GM23248 (cell line): ENCODE results near the gene GTF3C2. TPM values are rescaled to one million over a fixed set of nuclear protein-coding genes. Genes with fewer than 3 reads are reported as not detected.

Source experiments
- DNase-seq: peaks from one replicate; pipeline ENCODE4 v3.0.0-alpha.2; 2015
- H2AFZ ChIP-seq: fragments of 200-600 bp; sonication (generic); 2 replicates; pipeline ENCODE4 v1.6.1; 2016; ENCODE audit warnings: antibody characterized with exemption
- H3F3A ChIP-seq: fragments of 200-600 bp; sonication (generic); 2 replicates; pipeline ENCODE4 v1.6.1; 2016; ENCODE audit warnings: mild to moderate bottlenecking, antibody characterized with exemption, mixed run types; ENCODE audit not compliant: insufficient read depth
- H3K27ac ChIP-seq: fragments of 200-600 bp; sonication (generic); 2 replicates; pipeline ENCODE4 v1.5.1; 2016; ENCODE audit warnings: mild to moderate bottlenecking
- H3K27me3 ChIP-seq: fragments of 200-600 bp; sonication (generic); replicated peaks from 2 replicates; pipeline ENCODE4 v1.6.1; 2016; ENCODE audit warnings: mild to moderate bottlenecking; ENCODE audit not compliant: insufficient read depth
- H3K36me3 ChIP-seq: fragments of 200-600 bp; sonication (generic); 2 replicates; pipeline ENCODE4 v1.6.1; 2016; ENCODE audit warnings: low read depth, mild to moderate bottlenecking
- H3K4me1 ChIP-seq: fragments of 200-600 bp; sonication (generic); 2 replicates; pipeline ENCODE4 v1.6.1; 2016; ENCODE audit warnings: mild to moderate bottlenecking; ENCODE audit not compliant: insufficient read depth
- H3K4me2 ChIP-seq: fragments of 200-600 bp; sonication (generic); one replicate; pipeline ENCODE4 v1.6.1; 2016; ENCODE audit warnings: mild to moderate bottlenecking; ENCODE audit not compliant: unreplicated experiment
- H3K4me3 ChIP-seq: fragments of 200-600 bp; sonication (generic); 2 replicates; pipeline ENCODE4 v1.5.1; 2016; ENCODE audit warnings: mild to moderate bottlenecking
- H3K79me2 ChIP-seq: fragments of 200-600 bp; sonication (generic); 2 replicates; pipeline ENCODE4 v1.6.1; 2016; ENCODE audit warnings: mild to moderate bottlenecking; ENCODE audit not compliant: insufficient read depth
- H3K9ac ChIP-seq: fragments of 200-600 bp; sonication (generic); 2 replicates; pipeline ENCODE4 v1.6.1; 2016; ENCODE audit warnings: mild to moderate bottlenecking
- H3K9me2 ChIP-seq: fragments of 200-600 bp; sonication (generic); 2 replicates; pipeline ENCODE4 v1.6.1; 2016; ENCODE audit warnings: mixed run types, mild to moderate bottlenecking, moderate library complexity; ENCODE audit not compliant: insufficient read depth
- H3K9me3 ChIP-seq: fragments of 200-600 bp; sonication (generic); one replicate; pipeline ENCODE4 v1.6.1; 2017; ENCODE audit warnings: low read depth
- H4K20me1 ChIP-seq: fragments of 200-600 bp; sonication (generic); 2 replicates; pipeline ENCODE4 v1.6.0; 2016; ENCODE audit not compliant: insufficient read depth
- EZH2 ChIP-seq: fragments of 200-600 bp; sonication (generic); IDR thresholded peaks from 2 replicates; pipeline ENCODE4 v1.6.1; 2018; ENCODE audit warnings: antibody characterized with exemption, mild to moderate bottlenecking; ENCODE audit not compliant: insufficient read depth, poor library complexity, severe bottlenecking
- EZH2phosphoT487 ChIP-seq: fragments of 200-600 bp; sonication (generic); IDR thresholded peaks from 2 replicates; pipeline ENCODE4 v1.6.1; 2018; ENCODE audit warnings: antibody characterized with exemption, moderate library complexity, mild to moderate bottlenecking, low read depth; ENCODE audit not compliant: insufficient read depth
- WGBS, 2 experiments: methylation state at CpG; one replicate each; pipeline ENCODE4 v1.1.6; 2015 to 2017; ENCODE audit warnings: low lambda C conversion rate in 2 of 2, low coverage in 1 of 2; ENCODE audit errors: missing lambda C conversion rate in 2 of 2; 5-methylcytosine and 5-hydroxymethylcytosine counted together
- in situ Hi-C: fragments of 300-500 bp; cut with MboI; formaldehyde crosslinking; loops from 2 replicates; pipeline ENCODE4 v1.15.0; 2020
- polyA plus RNA-seq: library from polyadenylated mRNA; unstranded; fragments of >200 nt; fragmentation: Nextera tagmentation; extraction: Ambion mirVana; gene quantifications from 2 replicates; pipeline ENCODE4 v1.2.1, GENCODE V29; 2016
- total RNA-seq: library from RNA; depleted of rRNA; stranded (reverse); fragments of >200 nt; shearing (Covaris generic); gene quantifications from 2 replicates; pipeline ENCODE4 v1.2.3, GENCODE V29; 2014; rRNA removed

Gene GTF3C2, protein sequence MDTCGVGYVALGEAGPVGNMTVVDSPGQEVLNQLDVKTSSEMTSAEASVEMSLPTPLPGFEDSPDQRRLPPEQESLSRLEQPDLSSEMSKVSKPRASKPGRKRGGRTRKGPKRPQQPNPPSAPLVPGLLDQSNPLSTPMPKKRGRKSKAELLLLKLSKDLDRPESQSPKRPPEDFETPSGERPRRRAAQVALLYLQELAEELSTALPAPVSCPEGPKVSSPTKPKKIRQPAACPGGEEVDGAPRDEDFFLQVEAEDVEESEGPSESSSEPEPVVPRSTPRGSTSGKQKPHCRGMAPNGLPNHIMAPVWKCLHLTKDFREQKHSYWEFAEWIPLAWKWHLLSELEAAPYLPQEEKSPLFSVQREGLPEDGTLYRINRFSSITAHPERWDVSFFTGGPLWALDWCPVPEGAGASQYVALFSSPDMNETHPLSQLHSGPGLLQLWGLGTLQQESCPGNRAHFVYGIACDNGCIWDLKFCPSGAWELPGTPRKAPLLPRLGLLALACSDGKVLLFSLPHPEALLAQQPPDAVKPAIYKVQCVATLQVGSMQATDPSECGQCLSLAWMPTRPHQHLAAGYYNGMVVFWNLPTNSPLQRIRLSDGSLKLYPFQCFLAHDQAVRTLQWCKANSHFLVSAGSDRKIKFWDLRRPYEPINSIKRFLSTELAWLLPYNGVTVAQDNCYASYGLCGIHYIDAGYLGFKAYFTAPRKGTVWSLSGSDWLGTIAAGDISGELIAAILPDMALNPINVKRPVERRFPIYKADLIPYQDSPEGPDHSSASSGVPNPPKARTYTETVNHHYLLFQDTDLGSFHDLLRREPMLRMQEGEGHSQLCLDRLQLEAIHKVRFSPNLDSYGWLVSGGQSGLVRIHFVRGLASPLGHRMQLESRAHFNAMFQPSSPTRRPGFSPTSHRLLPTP
- total RNA-seq (22.6 and 43.1 TPM in 2 replicates), polyA plus RNA-seq (23.8 and 26.4 TPM in 2 replicates)

DNA sequence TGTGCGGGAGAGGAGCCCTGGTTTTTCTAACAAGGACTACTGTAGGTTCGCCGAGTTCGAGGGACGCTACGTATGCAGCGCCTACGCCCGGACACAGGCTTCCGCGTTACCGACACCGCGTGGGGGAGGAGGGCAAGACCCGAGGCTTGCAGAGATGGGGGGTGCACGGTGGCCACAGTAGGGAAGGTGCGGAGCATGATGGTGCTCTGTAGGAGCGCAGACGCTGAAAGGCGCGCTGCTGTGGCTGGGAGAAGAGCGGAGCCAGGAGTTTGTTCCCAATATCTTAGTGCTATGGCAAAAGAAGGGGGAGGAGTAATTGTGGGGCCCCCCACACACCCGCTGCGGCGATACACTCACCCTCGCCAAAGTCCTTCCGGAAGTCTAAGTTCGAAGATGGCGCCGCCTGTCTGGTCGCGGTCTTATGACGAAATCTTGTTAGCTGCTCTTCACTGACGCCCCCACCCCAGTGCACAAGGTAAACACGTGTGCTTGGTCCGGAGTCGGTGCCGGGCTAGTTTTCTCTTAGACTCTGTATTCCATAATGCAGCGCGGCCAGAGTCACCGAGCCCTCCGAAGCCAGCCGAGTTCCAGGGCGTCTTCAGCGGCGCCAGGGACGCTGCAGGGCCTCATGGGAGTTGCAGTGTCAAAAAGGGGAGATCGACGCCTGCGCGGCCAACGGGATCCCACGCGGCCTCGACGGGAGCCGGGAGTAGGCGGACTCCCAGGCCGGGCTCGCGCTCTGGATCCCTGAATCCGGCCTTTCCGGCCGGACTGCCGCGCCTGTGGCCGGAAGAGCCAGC, at the start of gene GTF3C2:
GTF3C2 (minus strand) TSS at position 383 of the 800 bp plus-strand sequence. CDS start 13,210 bp downstream, outside the sequence.
- Histone ChIP-seq H3K27me3 (no peaks in the 10 kb centered on the region), H3K4me3 (peak within 1 kb of the TSS; percentile 84), H3K4me2 (peak within 1 kb of the TSS; percentile 93), H3F3A (no peaks in the 10 kb centered on the region; the same call in 1 of the 2 replicates), H3K4me1 (peaks cover 29% of the 10 kb centered on the region), H3K9me3 (no peaks in the 10 kb centered on the region), H3K36me3 (no peaks in the 10 kb centered on the region), H3K9me2 (no peaks in the 10 kb centered on the region), H3K9ac (peak within 1 kb of the TSS; percentile 96), H4K20me1 (no peaks in the 10 kb centered on the region), H3K27ac (peak within 1 kb of the TSS; percentile 88), H3K79me2 (peaks cover 75% of the 10 kb centered on the region), H2AFZ (peak within 1 kb of the TSS; percentile 81)
- in situ Hi-C loops: no loop called here
- TF ChIP-seq EZH2phosphoT487 (no peak), EZH2 (no peak)
- WGBS, 2 experiments: 1% methylated on average over 66 to 67 of the region's 67 CpGs
- DNase-seq: peak; percentile 98

- H3K4me1 ChIP-seq: no peaks in the 10 kb centered on the region
- in situ Hi-C loops: no loop called here
- peak; percentile 23 for DNase-seq
- no peak overlapping the region for H3K4me3 ChIP-seq
- TF ChIP-seq EZH2: no peak
- TF ChIP-seq EZH2phosphoT487: no peak
- H3K27ac ChIP-seq: no peak overlapping the region
- H3F3A ChIP-seq: no peaks in the 10 kb centered on the region
- no peaks in the 10 kb centered on the region for H3K9me3 ChIP-seq
- H3K9ac ChIP-seq: peak overlapping the region; percentile 1; the same call in 1 of the 2 replicates
- no peaks in the 10 kb centered on the region for H3K36me3 ChIP-seq
- no peaks in the 10 kb centered on the region for H3K9me2 ChIP-seq
- H3K27me3 ChIP-seq: no peaks in the 10 kb centered on the region
- 86 to 92% methylated on average over 2 of the region's 2 CpGs for WGBS, 2 experiments
- no peak overlapping the region for H3K4me2 ChIP-seq
- H4K20me1 ChIP-seq: no peaks in the 10 kb centered on the region
- peaks cover 100% of the 10 kb centered on the region for H3K79me2 ChIP-seq
- no peak overlapping the region for H2AFZ ChIP-seq
Measured at GRCh38 chr2:27400348-27401135, 44.0 kb upstream of the GTF3C2 start.

GRCh38 chr2:27398962-27399361, 42.4 kb upstream of the GTF3C2 start:
- no peak overlapping the region for H3K9ac ChIP-seq
- TF ChIP-seq EZH2 (no peak), EZH2phosphoT487 (no peak)
- H3K36me3 ChIP-seq: no peaks in the 10 kb centered on the region
- no peaks in the 10 kb centered on the region for H3K9me2 ChIP-seq
- no peaks in the 10 kb centered on the region for H3K4me1 ChIP-seq
- in situ Hi-C loops: no loop called here
- H3K27ac ChIP-seq: no peak overlapping the region
- H3K27me3 ChIP-seq: no peaks in the 10 kb centered on the region
- no peak overlapping the region for H2AFZ ChIP-seq
- H3F3A ChIP-seq: no peaks in the 10 kb centered on the region
- H3K9me3 ChIP-seq: no peaks in the 10 kb centered on the region
- H3K79me2 ChIP-seq: peaks cover 100% of the 10 kb centered on the region
- H4K20me1 ChIP-seq: no peaks in the 10 kb centered on the region
- no peak overlapping the region for H3K4me3 ChIP-seq
- 87 to 91% methylated on average over 5 of the region's 5 CpGs for WGBS, 2 experiments
- no peak overlapping the region for H3K4me2 ChIP-seq
- no peak for DNase-seq
